NB4 (cell line): ENCODE results near the gene GALNT11.

Experiments used
- MYC ChIP-seq: IDR thresholded peaks from 2 replicates; pipeline ENCODE4 v1.6.1; 2011; ENCODE audit warnings: low read depth, low read length
- POLR2A ChIP-seq: IDR thresholded peaks from 2 replicates; pipeline ENCODE4 v1.6.1; 2011; ENCODE audit warnings: mild to moderate bottlenecking; ENCODE audit not compliant: insufficient read length; ENCODE audit errors: extremely low read depth
- TF ChIP-seq, protein P1 (sequence below): IDR thresholded peaks from one replicate; pipeline ENCODE4 v1.5.1; 2012; ENCODE audit warnings: low read depth, low read length

- TF ChIP-seq, protein P1, sequence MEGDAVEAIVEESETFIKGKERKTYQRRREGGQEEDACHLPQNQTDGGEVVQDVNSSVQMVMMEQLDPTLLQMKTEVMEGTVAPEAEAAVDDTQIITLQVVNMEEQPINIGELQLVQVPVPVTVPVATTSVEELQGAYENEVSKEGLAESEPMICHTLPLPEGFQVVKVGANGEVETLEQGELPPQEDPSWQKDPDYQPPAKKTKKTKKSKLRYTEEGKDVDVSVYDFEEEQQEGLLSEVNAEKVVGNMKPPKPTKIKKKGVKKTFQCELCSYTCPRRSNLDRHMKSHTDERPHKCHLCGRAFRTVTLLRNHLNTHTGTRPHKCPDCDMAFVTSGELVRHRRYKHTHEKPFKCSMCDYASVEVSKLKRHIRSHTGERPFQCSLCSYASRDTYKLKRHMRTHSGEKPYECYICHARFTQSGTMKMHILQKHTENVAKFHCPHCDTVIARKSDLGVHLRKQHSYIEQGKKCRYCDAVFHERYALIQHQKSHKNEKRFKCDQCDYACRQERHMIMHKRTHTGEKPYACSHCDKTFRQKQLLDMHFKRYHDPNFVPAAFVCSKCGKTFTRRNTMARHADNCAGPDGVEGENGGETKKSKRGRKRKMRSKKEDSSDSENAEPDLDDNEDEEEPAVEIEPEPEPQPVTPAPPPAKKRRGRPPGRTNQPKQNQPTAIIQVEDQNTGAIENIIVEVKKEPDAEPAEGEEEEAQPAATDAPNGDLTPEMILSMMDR: no peak
- TF ChIP-seq MYC (no peak), POLR2A (no peak)
Measured at GRCh38 chr7:152107945-152108344, 82.5 kb downstream of the GALNT11 start.
